ENCODE measurements around the gene LRRD1. TPM values are rescaled to one million over a fixed set of nuclear protein-coding genes. Genes with fewer than 3 reads are reported as not detected.

LRRD1 gene
- total RNA-seq, 1 experiment from 2014 or later, result not detected

DNA sequence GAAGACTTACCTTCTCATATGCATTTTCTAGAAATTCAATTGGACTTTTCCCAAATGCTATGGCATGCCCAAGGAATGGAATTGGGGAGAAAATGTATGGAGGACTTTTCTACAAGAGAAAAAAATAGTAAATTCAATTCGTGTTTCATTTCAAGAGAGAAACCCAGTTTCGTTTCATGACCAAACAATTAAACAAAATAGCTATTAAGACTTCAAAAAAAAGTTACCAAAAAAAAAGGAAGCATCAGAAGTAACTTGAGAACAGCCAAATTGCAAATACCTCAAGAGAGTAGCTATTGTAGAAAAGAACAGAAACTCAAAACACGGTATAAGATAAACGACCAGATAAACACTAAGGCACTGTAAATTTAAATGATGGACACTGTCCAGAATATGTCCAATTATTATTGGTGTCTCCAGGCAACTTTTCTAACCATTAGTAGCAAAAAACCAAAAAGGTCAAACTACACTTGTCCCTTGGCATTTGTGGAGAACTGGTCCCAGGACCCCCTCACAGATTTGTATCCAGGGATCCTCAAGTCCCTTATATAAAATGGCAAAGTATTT, 47.1 kb downstream of the LRRD1 start:
- H3K23me2 ChIP-seq (ENCODE audit: insufficient read length, low read depth, low read length, poor library complexity, severe bottlenecking), result no peaks in the 10 kb centered on the region
- H3K18ac ChIP-seq (ENCODE audit: insufficient read length, low read depth, low read length), result no peak overlapping the region
- no peak overlapping the region for H3K14ac ChIP-seq (ENCODE audit: insufficient read depth, low read length)
- no peaks in the 10 kb centered on the region for H3K27me3 Mint-ChIP-seq (ENCODE audit: low read depth)
- H4K5ac ChIP-seq (ENCODE audit: insufficient read length, low read depth, low read length), result no peak overlapping the region
- peak overlapping the region; percentile 89 for H3K4me2 ChIP-seq (ENCODE audit: insufficient read depth, insufficient read length, low read length)
- peak overlapping the region; percentile 3 to 65; a peak in 3 of 5 replicates for H3K4me3 Mint-ChIP-seq
- H3K4me1 ChIP-seq (ENCODE audit: insufficient read depth, low read length), result no peaks in the 10 kb centered on the region; the same call in 1 of the 2 replicates
- H3K4me1 Mint-ChIP-seq, result peaks cover 19 to 27% of the 10 kb centered on the region in 2 experiments
- TF ChIP-seq, protein P1, sequence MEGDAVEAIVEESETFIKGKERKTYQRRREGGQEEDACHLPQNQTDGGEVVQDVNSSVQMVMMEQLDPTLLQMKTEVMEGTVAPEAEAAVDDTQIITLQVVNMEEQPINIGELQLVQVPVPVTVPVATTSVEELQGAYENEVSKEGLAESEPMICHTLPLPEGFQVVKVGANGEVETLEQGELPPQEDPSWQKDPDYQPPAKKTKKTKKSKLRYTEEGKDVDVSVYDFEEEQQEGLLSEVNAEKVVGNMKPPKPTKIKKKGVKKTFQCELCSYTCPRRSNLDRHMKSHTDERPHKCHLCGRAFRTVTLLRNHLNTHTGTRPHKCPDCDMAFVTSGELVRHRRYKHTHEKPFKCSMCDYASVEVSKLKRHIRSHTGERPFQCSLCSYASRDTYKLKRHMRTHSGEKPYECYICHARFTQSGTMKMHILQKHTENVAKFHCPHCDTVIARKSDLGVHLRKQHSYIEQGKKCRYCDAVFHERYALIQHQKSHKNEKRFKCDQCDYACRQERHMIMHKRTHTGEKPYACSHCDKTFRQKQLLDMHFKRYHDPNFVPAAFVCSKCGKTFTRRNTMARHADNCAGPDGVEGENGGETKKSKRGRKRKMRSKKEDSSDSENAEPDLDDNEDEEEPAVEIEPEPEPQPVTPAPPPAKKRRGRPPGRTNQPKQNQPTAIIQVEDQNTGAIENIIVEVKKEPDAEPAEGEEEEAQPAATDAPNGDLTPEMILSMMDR (conservative IDR thresholded peaks at IDR 0.05), result no peak
- H3K27ac Mint-ChIP-seq, result no peak overlapping the region; a peak in 1 of 7 replicates
- no peak overlapping the region for H4K91ac ChIP-seq (ENCODE audit: insufficient read length, low read depth, low read length)
- no peak overlapping the region for H2BK12ac ChIP-seq (ENCODE audit: insufficient read length, low read depth, low read length)
- H4K20me1 ChIP-seq (ENCODE audit: control insufficient read depth, insufficient read depth, insufficient read length), result no peaks in the 10 kb centered on the region
- H3K4ac ChIP-seq (ENCODE audit: low read depth, low read length), result no peak overlapping the region
- no peak overlapping the region for H4K8ac ChIP-seq (replicated peaks; ENCODE audit: insufficient read length, low read depth, low read length)
- peaks cover 28% of the 10 kb centered on the region; the same call in 1 of the 2 replicates for H3K79me2 ChIP-seq (ENCODE audit: insufficient read depth, low read length)
- H3K27me3 ChIP-seq (ENCODE audit: insufficient read depth, low read length), result no peaks in the 10 kb centered on the region
- no peaks in the 10 kb centered on the region for H3K79me1 ChIP-seq (ENCODE audit: insufficient read depth, low read depth, low read length, poor library complexity, severe bottlenecking)
- no peak overlapping the region for H3K56ac ChIP-seq (ENCODE audit: insufficient read length, low read depth, low read length)
- H3T11ph ChIP-seq (ENCODE audit: low read length), result no peak overlapping the region
- H3K27ac ChIP-seq (ENCODE audit: insufficient read length, low read depth, low read length), result no peak overlapping the region
- H2BK15ac ChIP-seq (ENCODE audit: low read depth, low read length), result no peak overlapping the region
- H2AFZ ChIP-seq (ENCODE audit: low read length), result no peak overlapping the region
- no peak for DNase-seq
- no peaks in the 10 kb centered on the region for H3K9me3 ChIP-seq (ENCODE audit: control insufficient read depth, low read depth, low read length)
- H3K36me3 Mint-ChIP-seq (ENCODE audit: insufficient read depth in 1 of 3, low read depth in 3 of 3), result peaks cover 22 to 45% (median 34%) of the 10 kb centered on the region in 3 experiments; a peak in 6 of 7 replicates
- no peak overlapping the region for H2BK5ac ChIP-seq (ENCODE audit: insufficient read length, low read length)
- no peak overlapping the region for H3K23ac ChIP-seq (ENCODE audit: insufficient read length, low read depth, low read length)
- no peak overlapping the region for H2AK5ac ChIP-seq (ENCODE audit: insufficient read length, low read length)
- no peak overlapping the region for H3K9ac ChIP-seq (ENCODE audit: extremely low read depth, insufficient read length, low read length)
- H3K9me3 Mint-ChIP-seq, result no peaks in the 10 kb centered on the region
- no peak overlapping the region for H2BK20ac ChIP-seq (ENCODE audit: low read depth, low read length, poor library complexity, severe bottlenecking)
- no CpG with 5 or more reads among the region's 4 CpGs for WGBS (ENCODE audit: extremely low coverage, insufficient read length, low lambda C conversion rate)
- H2BK120ac ChIP-seq (ENCODE audit: low read depth, low read length, poor library complexity, severe bottlenecking), result no peak overlapping the region

Measured in H9 (cell line).